Esophagus squamous epithelium (tissue), 5 donors: ENCODE data around the gene PPP1R7. TPM values are rescaled to one million over a fixed set of nuclear protein-coding genes. Genes with fewer than 3 reads are reported as not detected.

Experiments used
- DNase-seq: peaks from one replicate; lab custom pipeline; 2025; lab: John Stamatoyannopoulos, UW
- H3K27ac ChIP-seq, 4 donors: fragments of 200-600 bp; sonication (generic); one replicate each; pipeline ENCODE4 v1.5.1; 2016 to 2019; ENCODE audit warnings: mild to moderate bottlenecking in 1 of 4
- H3K27me3 ChIP-seq, 4 donors: fragments of 200-600 bp; sonication (generic); 1 replicate in 3 of 4; 2 replicates in 1 of 4; pipeline versions ENCODE4 v1.5.1 to v1.6.0; 2017 to 2021; ENCODE audit warnings: antibody characterized with exemption in 1 of 4
- H3K36me3 ChIP-seq, 3 donors: fragments of 200-600 bp; sonication (generic); one replicate each; pipeline ENCODE4 v1.5.1; 2016 to 2019
- H3K4me1 ChIP-seq, 3 donors: fragments of 200-600 bp; sonication (generic); one replicate each; pipeline ENCODE4 v1.5.1; 2017 to 2019
- H3K4me3 ChIP-seq, 4 donors: fragments of 200-600 bp; sonication (generic); 1 replicate in 3 of 4; 2 replicates in 1 of 4; pipeline ENCODE4 v1.5.1; 2016 to 2019; ENCODE audit warnings: mild to moderate bottlenecking in 2 of 4, moderate library complexity in 1 of 4
- H3K9me3 ChIP-seq, 3 donors: fragments of 200-600 bp; sonication (generic); one replicate each; pipeline ENCODE4 v1.5.1; 2016 to 2019
- CTCF ChIP-seq, 6 experiments: fragments of 450-650 bp in 4 of 6; fragments of 200-600 bp in 2 of 6; sonication (generic) in 2 of 6; IDR thresholded peaks; one replicate each; pipeline ENCODE4 v1.5.1; 2016 to 2019; ENCODE audit warnings: antibody characterized with exemption in 6 of 6, mild to moderate bottlenecking in 4 of 6, moderate library complexity in 4 of 6
- POLR2A ChIP-seq, 4 donors: fragments of 450-650 bp; IDR thresholded peaks; one replicate each; pipeline ENCODE4 v1.6.1; 2017; ENCODE audit warnings: antibody characterized with exemption in 4 of 4, mild to moderate bottlenecking in 4 of 4, moderate library complexity in 3 of 4
- WGBS, 2 donors: methylation state at CpG; one replicate each; pipeline ENCODE4 v1.1.5; 2018; 5-methylcytosine and 5-hydroxymethylcytosine counted together
- intact Hi-C: fragments of 100-400 bp; cut with DNase I; formaldehyde crosslinking; loops from one replicate; pipeline ENCODE4 v1.15.0; 2022
- total RNA-seq, 4 donors: library from RNA; depleted of rRNA; stranded (reverse); fragments of >200 nt; gene quantifications; one replicate each; pipeline ENCODE4 v1.1.0, GENCODE V29; 2016
- donor health status: DM: yes; HTN: yes; CAD: no.

PPP1R7 gene
- total RNA-seq, 4 donors from 2014 or later: 53.5 to 108 (median 63.3) TPM

DNA sequence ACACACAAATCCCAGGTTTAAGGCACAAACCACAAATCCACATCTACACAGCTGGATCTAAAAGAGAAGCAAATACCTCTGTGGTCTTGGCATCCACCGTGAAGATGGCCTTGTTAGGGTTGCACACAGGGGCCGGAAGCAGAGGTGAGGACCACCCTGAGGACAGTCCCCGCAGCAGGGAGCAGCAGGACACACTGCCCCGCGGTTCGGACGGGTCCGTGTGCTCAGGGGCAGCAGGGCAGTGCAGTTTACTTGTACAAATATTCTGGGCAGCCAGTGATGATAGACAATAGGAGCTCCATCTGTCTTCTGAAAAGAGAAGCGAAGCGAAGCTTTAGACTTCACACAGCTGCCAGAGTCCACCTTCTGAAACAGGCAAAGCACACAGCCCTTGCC, 9.8 kb upstream of the PPP1R7 start:
- intact Hi-C loops: no loop called here
- no peak for DNase-seq
- TF ChIP-seq POLR2A (IDR thresholded peaks at IDR 0.05) (no peak), CTCF (IDR thresholded peaks at IDR 0.05) (no peak)
- 64 to 88% methylated on average over 5 of the region's 10 CpGs for WGBS, 2 donors
- H3K4me3 ChIP-seq: no peak overlapping the region
- H3K27me3 ChIP-seq: no peaks in the 10 kb centered on the region
- peaks cover 0 to 6% (median 0%) of the 10 kb centered on the region in 3 donors for H3K4me1 ChIP-seq
- peaks cover 0 to 58% (median 0%) of the 10 kb centered on the region in 3 donors for H3K36me3 ChIP-seq
- H3K9me3 ChIP-seq: no peaks in the 10 kb centered on the region
- H3K27ac ChIP-seq: no peak overlapping the region

DNA sequence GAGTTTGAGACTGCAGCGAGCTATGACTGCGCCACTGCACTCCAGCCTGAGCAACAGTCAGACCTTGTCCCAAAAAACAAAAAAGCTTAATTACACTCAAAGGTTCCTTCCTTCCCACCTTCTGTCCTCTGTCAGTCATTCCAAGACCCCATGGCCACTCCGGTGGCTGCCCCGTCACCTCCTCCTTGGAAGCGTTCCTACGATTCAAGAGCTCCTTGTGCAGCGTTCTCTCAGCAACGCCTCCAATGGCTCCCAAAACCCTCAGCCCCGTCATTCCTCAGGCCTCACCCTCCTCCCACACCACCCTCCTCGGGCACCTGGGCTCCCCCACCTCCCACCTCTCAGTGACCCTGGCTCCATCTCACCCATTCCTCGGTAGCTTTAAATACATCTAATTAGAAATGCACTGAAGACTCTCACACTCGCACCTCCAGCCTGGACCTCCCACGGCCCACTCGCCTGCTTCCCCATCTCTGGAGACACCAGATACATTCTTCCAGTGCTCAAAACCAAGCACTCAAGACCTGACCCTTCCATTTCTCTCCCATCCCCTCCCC, 9.0 kb upstream of the PPP1R7 start:
- H3K27me3 ChIP-seq: no peaks in the 10 kb centered on the region
- WGBS, 2 donors: 94 to 97% methylated on average over 14 of the region's 14 CpGs
- no peak overlapping the region for H3K4me3 ChIP-seq
- no peak for DNase-seq
- TF ChIP-seq POLR2A (IDR thresholded peaks at IDR 0.05): no peak
- TF ChIP-seq CTCF (IDR thresholded peaks at IDR 0.05): no peak
- no peak overlapping the region for H3K27ac ChIP-seq
- intact Hi-C loops: no loop called here
- no peaks in the 10 kb centered on the region for H3K9me3 ChIP-seq
- peaks cover 0 to 50% (median 0%) of the 10 kb centered on the region in 3 donors for H3K36me3 ChIP-seq
- H3K4me1 ChIP-seq: peaks cover 0 to 6% (median 0%) of the 10 kb centered on the region in 3 donors

DNA sequence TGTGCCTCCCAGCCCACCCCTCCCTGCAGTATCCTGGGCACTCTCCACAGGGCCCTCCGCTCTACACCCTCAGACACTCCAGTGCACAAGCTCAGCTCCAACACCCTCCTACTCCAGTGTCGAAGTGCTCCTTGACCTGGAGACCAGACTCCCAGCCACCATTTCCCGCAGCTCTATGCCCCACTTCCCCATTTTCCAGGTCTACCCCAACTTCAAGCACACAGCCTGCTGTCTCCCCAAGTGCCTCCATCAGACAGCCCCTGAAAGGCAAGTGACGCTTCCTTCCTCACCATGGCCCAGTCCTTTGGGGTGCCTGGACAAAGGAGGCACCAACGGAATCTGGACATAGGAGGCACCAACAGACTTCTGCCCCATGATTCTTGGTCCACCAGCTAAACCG, 8.2 kb upstream of the PPP1R7 start:
- WGBS, 2 donors: 84 to 88% methylated on average over 4 to 6 of the region's 6 CpGs
- no peak overlapping the region for H3K4me3 ChIP-seq
- no peak overlapping the region for H3K27ac ChIP-seq
- intact Hi-C loops: no loop called here
- no peaks in the 10 kb centered on the region for H3K9me3 ChIP-seq
- TF ChIP-seq CTCF (IDR thresholded peaks at IDR 0.05): no peak
- no peaks in the 10 kb centered on the region for H3K27me3 ChIP-seq
- peaks cover 0 to 42% (median 0%) of the 10 kb centered on the region in 3 donors for H3K36me3 ChIP-seq
- H3K4me1 ChIP-seq: peaks cover 0 to 6% (median 0%) of the 10 kb centered on the region in 3 donors
- no peak for DNase-seq

- Histone ChIP-seq H3K4me3 (no peak overlapping the region), H3K9me3 (no peaks in the 10 kb centered on the region), H3K4me1 (peaks cover 0 to 6% (median 0%) of the 10 kb centered on the region in 3 donors), H3K27me3 (no peaks in the 10 kb centered on the region), H3K27ac (no peak overlapping the region), H3K36me3 (peaks cover 0 to 37% (median 0%) of the 10 kb centered on the region in 3 donors)
- intact Hi-C loops: no loop called here
- DNase-seq: no peak
- whole genome bisulfite sequencing, 2 donors: 81 to 89% methylated on average over 4 to 6 of the region's 9 CpGs
- TF ChIP-seq POLR2A (IDR thresholded peaks at IDR 0.05) (no peak), CTCF (IDR thresholded peaks at IDR 0.05) (no peak)
These were observed 7.7 kb upstream of the PPP1R7 start for GRCh38 chr2:241142593-241142992.

DNA sequence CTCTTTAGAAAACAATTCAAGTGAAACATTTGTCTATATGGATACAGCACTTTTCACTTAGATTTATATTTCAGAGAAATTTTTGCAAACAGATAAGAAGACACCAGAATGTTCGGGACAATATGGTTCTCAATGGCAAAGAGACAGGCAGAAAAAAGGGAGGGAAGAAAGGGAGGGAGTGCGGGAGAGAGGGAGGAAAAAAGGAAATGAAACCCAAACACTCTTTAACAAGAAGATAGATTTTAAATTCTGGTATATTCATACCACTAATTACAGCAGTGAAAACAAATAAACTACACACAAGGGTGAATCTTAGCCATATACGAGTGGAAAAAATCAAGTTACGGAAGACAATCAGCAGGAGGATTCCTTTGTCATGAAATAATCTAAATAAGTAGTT, 4.0 kb upstream of the PPP1R7 start:
- Histone ChIP-seq H3K9me3 (no peaks in the 10 kb centered on the region), H3K27ac (no peak overlapping the region), H3K27me3 (no peaks in the 10 kb centered on the region), H3K4me1 (peaks cover 10 to 26% (median 14%) of the 10 kb centered on the region in 3 donors), H3K36me3 (peaks cover 0 to 12% (median 0%) of the 10 kb centered on the region in 3 donors), H3K4me3 (no peak overlapping the region)
- TF ChIP-seq CTCF (IDR thresholded peaks at IDR 0.05): no peak
- TF ChIP-seq POLR2A (IDR thresholded peaks at IDR 0.05): no peak
- WGBS, 2 donors: 74 to 90% methylated on average over 4 of the region's 4 CpGs
- intact Hi-C loops: no loop called here
- no peak for DNase-seq
